ENCODE data around the gene STK25. TPM values are rescaled to one million over a fixed set of nuclear protein-coding genes. Genes with fewer than 3 reads are reported as not detected.

The STK25 gene
- total RNA-seq, 2 experiments from 2014 or later, result 156 to 162 TPM

DNA sequence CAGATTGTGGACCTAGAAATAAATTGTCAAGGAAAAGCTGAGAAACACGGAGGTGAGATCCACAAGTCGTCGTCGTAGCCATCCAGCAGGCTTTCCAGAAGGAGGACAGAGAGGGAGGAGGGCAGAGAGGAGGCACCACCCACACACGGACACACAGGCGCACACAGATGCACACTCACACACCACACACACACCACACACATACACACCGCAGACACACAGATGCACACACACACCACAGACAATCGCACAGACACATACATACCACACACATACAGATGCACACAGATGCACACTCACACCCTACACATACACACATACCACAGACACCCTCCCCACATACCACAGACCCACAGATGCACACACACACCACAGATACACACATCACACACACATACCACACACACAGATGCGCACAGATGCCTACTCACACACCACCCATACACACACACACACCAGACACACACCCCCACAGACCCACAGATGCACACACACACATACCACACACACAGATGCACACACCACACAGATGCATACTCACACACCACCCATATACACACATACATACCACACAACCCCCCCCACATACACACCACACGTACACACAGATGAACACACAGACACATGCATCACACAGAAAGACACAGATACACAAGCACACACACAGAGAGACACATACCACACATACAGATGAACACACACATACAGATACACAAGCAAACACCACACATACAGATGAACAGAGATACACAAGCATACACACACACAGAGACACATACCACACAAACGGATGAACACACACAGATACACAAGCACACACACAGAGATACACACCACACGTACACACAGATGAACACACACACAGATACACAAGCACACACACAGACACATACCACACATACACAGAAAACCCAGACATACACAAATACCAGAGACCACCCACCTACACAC, 37.4 kb upstream of the STK25 start:
- no peaks in the 10 kb centered on the region for H3K36me3 Mint-ChIP-seq
- H3K27ac Mint-ChIP-seq, result no peak overlapping the region
- no peak for ATAC-seq (ENCODE audit: low read depth)
- POLR2A ChIA-PET, result no interaction called here
- no peak overlapping the region for H3K4me3 Mint-ChIP-seq
- no peaks in the 10 kb centered on the region for H3K4me1 Mint-ChIP-seq
- H3K27me3 Mint-ChIP-seq, result peaks cover 6% of the 10 kb centered on the region
- no peak for DNase-seq
- no peaks in the 10 kb centered on the region for H3K9me3 Mint-ChIP-seq

DNA sequence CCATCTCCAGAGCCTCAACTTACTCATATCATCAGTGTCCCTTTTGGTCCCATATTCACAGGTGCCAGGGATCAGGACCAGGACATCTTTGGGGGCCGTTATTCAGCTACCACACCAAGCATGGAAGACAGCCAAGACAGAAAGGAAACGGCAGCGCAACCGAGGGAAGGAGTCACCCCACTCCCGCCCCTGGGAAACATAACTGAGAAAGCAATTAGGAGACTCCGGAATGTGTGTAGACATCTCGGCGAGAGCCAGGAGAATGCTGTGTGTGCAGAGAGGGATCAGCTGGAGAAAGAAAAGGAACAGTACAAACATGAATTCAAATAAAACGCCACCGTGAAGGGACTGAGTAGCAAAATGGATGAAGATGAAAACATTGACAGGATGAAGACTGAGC, 36.7 kb upstream of the STK25 start:
- H3K4me3 Mint-ChIP-seq, result no peak overlapping the region
- DNase-seq, result no peak
- H3K27me3 Mint-ChIP-seq, result peaks cover 8% of the 10 kb centered on the region
- H3K27ac Mint-ChIP-seq, result no peak overlapping the region
- H3K9me3 Mint-ChIP-seq, result no peaks in the 10 kb centered on the region
- H3K4me1 Mint-ChIP-seq, result peaks cover 2% of the 10 kb centered on the region
- no peaks in the 10 kb centered on the region for H3K36me3 Mint-ChIP-seq
- no peak for ATAC-seq (ENCODE audit: low read depth)
- POLR2A ChIA-PET, result no interaction called here

DNA sequence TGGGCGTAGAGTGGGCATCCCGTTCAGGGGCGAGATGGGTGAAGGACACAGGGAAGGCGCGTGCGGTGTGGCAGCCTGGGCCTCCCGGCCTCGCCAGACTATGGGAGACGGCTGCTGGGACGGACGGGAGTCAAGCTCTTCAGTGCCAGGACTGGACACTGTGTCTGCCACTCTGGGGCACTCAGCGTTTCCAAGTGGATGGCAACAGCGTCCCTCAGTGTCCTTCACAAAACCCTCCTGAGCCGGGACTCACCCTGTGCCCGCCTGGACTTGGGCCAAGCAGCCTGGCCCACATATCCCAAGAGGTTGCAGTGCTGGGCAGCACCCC, 33.9 kb upstream of the STK25 start:
- Mint-ChIP-seq H3K9me3 (no peaks in the 10 kb centered on the region), H3K27ac (no peak overlapping the region), H3K4me1 (peaks cover 2% of the 10 kb centered on the region), H3K27me3 (peaks cover 13% of the 10 kb centered on the region), H3K4me3 (no peak overlapping the region), H3K36me3 (no peaks in the 10 kb centered on the region)
- DNase-seq, result no peak
- POLR2A ChIA-PET, result no interaction called here
- ATAC-seq (ENCODE audit: low read depth), result no peak

DNA sequence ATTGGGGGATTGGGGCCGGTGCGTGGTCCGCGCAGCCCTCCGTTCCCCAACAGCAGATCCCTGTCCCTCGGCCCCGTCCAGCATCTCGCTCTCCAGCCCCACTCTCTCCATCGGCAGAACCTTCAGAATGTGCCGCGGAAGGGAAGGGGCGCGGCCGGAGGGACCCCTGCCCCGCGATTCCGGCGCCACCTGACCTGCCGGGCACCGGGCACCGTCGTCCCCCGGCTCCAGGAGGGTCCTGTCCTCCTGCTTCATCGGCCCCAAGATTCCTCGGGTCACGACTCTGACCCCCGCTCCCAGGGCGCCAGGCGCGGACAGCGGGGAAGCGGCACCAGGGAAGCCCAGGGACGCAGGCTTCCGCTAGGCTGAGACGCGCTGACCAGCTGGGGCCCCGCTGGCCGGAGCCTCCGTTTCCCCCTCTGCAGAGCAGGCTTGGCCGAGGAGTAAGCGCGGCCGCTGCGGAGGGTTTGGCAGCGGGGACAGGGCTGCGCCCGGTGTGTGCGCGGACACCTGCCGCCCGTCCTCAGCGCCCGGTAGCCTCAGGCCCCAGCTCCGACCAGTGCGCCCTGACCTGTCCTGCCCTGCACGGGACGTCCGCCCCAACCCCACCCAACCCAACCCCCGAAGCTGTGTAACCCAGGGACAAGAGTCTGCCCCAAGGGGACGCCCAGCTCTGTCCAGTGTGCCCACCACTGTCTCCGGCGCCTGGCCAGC, 33.3 kb upstream of the STK25 start:
- no peaks in the 10 kb centered on the region for H3K36me3 Mint-ChIP-seq
- no peaks in the 10 kb centered on the region for H3K9me3 Mint-ChIP-seq
- no peak overlapping the region for H3K27ac Mint-ChIP-seq
- H3K4me1 Mint-ChIP-seq, result peaks cover 2% of the 10 kb centered on the region
- H3K27me3 Mint-ChIP-seq, result peaks cover 13% of the 10 kb centered on the region
- DNase-seq (no peak), ATAC-seq (ENCODE audit: low read depth) (no peak)
- POLR2A ChIA-PET, result no interaction called here
- H3K4me3 Mint-ChIP-seq, result no peak overlapping the region

DNA sequence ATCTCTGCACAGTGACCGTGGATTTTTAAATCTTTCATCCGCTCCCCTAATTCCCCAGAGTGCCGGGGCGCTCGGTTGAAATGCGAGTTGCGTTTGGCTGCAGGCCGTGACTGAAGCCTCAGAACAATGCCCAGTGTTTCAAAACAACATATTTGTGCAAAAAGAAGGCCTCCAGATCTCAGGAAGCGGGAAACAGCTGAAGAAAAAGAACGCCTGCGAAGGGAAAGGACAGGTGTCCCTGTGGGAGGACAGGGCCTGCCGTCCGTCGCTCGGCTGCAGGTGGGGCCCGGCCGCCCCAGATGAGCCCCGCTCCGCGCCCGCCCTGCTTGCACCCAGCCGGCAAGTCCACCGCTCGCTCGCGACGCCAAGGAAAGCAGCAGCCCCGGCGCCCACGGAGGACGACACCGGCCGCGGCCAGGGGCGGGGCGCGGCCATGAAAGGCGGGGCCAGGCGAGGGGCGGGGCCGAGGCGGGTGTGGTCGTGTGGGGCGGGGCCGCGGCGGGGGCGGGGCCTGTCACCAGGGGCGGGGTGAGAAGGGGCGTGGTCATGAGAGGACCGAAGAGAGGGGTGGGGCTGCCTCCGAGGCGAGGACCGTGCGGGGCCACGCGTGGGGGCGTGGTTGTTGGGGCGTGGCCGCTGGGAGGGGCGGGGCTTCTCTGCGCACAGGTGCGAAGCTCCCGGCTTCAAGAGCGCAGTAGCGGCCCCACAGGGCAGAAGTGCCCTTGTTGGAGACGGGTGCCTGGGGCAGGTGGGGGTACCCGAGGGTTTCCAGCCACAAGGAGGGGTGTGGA, 32.6 kb upstream of the STK25 start:
- ATAC-seq (ENCODE audit: low read depth) (peak; percentile 68), DNase-seq (peak; percentile 80)
- Mint-ChIP-seq H3K36me3 (no peaks in the 10 kb centered on the region), H3K27me3 (peaks cover 14% of the 10 kb centered on the region), H3K9me3 (no peaks in the 10 kb centered on the region), H3K4me3 (peak overlapping the region; percentile 52), H3K27ac (no peak overlapping the region), H3K4me1 (peaks cover 2% of the 10 kb centered on the region)
- POLR2A ChIA-PET, result no interaction called here

DNA sequence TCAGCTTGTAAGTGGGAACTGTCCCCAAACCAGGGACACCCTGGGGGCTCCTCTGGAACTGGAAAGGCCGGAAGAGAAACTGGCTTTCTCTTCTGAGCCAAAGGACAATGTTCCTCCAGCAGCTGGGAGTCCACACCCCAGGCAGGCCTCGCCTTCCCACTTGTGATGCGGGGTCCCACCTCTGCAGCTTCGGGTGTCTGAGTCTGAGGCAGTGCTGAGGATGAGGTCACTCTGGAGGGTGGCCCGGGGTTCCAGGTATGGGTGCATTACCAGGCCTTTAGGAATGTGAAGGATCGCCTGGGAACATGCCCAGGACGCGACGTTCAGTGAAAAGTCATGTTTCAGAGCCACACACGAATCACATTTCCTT, 32.0 kb upstream of the STK25 start:
- H3K36me3 Mint-ChIP-seq, result no peaks in the 10 kb centered on the region
- H3K27me3 Mint-ChIP-seq, result peaks cover 16% of the 10 kb centered on the region
- ATAC-seq (ENCODE audit: low read depth) (no peak), DNase-seq (no peak)
- H3K9me3 Mint-ChIP-seq, result no peaks in the 10 kb centered on the region
- no peak overlapping the region for H3K27ac Mint-ChIP-seq
- H3K4me1 Mint-ChIP-seq, result peaks cover 2% of the 10 kb centered on the region
- peak overlapping the region; percentile 52 for H3K4me3 Mint-ChIP-seq
- POLR2A ChIA-PET, result no interaction called here

DNA sequence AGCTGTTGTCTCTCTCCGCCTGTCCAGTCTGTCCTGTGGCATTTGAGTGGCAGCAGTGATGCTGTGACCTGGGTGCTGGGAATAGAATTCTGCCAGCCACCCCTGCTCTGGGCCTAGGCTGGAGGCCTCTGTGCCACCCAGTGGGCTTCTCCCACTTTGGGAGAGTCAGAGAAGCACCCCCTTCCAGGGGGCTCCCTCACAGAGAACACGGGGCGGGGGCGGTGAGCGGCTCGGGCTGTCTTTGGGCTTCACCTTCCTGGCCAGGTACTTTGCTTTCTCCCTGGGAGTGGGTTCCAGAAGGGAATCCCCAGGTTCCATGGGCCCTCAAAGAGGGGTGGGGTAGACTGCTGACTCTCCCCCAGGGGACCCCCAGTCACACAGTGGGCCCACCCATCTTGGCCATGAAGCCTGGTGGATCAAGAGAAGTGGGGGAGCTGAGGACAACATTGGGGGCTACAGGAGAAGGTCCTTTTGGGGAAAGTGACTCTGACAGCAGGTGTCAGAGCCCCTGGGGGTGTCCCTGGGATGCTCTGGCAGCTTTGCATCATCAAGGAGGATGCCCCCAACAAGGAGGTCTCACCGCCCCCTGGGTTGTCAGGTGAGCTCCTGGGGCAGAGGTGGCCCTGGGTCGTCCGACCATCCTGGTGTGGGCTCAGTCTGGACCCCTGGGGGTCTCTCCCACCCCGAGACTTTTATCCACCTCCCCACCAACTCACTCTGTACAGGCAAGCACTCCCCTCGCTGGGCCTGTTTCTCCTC, 31.4 kb upstream of the STK25 start:
- no peaks in the 10 kb centered on the region for H3K9me3 Mint-ChIP-seq
- peaks cover 2% of the 10 kb centered on the region for H3K4me1 Mint-ChIP-seq
- DNase-seq (no peak), ATAC-seq (ENCODE audit: low read depth) (no peak)
- H3K27me3 Mint-ChIP-seq, result peaks cover 16% of the 10 kb centered on the region
- no peak overlapping the region for H3K27ac Mint-ChIP-seq
- no peaks in the 10 kb centered on the region for H3K36me3 Mint-ChIP-seq
- POLR2A ChIA-PET, result no interaction called here
- H3K4me3 Mint-ChIP-seq, result no peak overlapping the region

DNA sequence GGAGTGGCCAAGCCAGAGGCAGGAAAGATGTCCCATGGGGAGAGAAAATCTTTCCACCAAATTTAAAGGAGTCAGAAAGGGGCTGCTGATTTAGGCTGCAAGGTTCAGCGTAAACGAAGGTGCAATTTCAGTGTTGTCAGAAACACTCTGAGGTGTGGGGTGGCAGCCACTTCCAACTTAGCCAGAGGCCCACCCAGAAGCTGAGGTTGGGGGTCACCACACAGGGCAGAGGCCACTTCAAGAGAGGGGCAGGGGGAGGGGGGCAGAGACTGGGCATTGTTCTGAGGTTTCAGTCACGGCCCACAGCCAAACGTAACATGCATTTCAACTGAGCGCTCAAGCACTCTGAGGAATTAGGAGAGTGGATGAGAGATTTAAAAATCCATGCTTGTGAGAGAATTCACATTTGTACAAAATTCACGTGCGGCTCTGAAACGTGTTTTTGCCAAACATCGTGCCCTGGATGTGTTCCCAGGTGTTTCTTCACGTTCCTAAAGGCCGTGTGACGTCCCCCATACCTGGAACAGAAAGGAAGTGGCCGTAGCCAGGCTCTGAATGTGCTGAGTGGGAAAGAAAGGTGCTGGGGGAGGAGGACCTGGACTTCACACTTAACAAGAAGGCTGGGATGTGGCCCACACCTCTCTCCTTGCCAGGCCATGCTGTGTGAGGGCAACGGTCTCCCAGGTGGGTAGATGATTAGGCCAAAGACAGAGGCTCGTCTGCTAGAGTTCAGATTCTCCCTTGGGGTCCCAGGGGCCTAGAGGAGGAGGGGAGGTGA, 30.6 kb upstream of the STK25 start:
- H3K27ac Mint-ChIP-seq, result no peak overlapping the region
- DNase-seq (no peak), ATAC-seq (ENCODE audit: low read depth) (no peak)
- peaks cover 14% of the 10 kb centered on the region for H3K27me3 Mint-ChIP-seq
- H3K36me3 Mint-ChIP-seq, result no peaks in the 10 kb centered on the region
- no peaks in the 10 kb centered on the region for H3K9me3 Mint-ChIP-seq
- H3K4me1 Mint-ChIP-seq, result peaks cover 2% of the 10 kb centered on the region
- POLR2A ChIA-PET, result no interaction called here
- H3K4me3 Mint-ChIP-seq, result no peak overlapping the region

DNA sequence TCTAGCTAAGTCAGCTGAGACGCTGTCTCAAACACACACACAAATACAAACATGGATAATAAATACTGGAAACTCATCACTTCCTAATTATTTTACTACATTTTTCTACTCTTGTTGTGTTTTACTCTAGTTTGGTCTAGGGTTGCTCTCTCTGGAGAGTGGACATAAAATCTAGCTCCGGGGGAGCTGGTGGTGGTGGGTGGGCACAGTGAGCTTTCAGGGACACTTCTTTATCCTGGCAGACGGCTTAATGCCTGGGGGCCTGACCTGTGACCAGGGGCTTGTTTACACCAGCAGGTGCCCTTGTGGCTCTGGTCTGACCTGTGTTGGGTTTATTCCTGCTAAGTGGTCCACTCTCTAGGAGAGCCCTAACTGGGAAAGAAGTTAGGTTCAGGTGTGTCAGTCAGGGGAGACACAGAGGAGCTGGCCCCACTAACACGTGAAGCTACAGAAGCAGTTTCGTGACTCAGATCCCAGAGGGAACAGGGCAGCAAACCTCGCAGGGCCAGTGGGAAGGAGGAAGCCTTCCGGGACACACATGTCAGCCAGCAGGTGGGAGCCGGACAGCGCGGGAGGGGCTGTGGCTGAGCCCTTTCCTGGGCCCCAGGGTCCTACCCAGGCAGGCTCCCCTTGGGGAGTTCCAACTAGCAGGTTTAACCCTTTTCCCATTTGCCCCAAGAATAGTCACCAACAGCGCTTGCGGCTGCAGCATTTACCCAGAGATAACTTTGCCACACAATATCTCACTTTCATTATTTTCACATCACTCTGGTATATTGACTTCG, 27.7 kb upstream of the STK25 start:
- no peak for ATAC-seq (ENCODE audit: low read depth)
- Mint-ChIP-seq H3K4me1 (peaks cover 2% of the 10 kb centered on the region), H3K36me3 (no peaks in the 10 kb centered on the region), H3K27me3 (peaks cover 10% of the 10 kb centered on the region), H3K4me3 (no peak overlapping the region), H3K27ac (no peak overlapping the region), H3K9me3 (no peaks in the 10 kb centered on the region)
- no peak for DNase-seq
- POLR2A ChIA-PET, result no interaction called here

DNA sequence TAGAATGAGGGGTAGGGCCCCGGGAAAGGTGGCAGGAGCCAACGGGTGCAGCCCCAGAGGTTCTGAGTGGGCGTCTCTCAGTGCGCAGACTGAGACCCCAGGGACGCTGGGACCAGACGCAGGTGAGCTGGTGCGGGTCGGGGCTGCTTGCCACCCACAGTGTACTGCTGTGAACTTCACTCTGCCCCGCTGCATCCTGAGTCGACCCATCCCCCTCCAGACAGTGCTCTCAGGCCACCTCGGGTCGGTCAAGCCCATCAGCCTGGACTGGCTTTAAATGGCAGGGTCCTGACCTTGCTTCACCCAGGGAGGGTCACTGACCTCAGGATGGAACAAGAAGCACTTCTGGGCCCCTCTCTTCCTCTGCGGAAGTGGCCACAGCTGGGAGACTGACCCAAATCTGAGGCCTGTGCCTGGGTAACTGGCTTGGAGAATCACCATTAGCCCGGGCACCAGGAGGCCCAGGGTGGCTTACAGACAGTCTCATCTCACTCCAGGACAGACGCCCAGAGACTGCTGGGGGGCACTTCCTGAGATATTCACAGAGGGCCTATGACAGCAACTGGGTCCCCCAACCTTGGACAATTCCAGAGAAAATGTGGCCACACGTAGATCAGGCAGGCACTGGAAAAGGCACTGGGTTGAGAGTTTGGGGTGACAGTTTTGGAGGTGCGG, 26.5 kb upstream of the STK25 start:
- H3K4me1 Mint-ChIP-seq, result no peaks in the 10 kb centered on the region
- H3K27me3 Mint-ChIP-seq, result peaks cover 7% of the 10 kb centered on the region
- no peak overlapping the region for H3K27ac Mint-ChIP-seq
- H3K4me3 Mint-ChIP-seq, result no peak overlapping the region
- no peaks in the 10 kb centered on the region for H3K9me3 Mint-ChIP-seq
- DNase-seq, result no peak
- POLR2A ChIA-PET, result no interaction called here
- H3K36me3 Mint-ChIP-seq, result no peaks in the 10 kb centered on the region
- ATAC-seq (ENCODE audit: low read depth), result no peak

DNA sequence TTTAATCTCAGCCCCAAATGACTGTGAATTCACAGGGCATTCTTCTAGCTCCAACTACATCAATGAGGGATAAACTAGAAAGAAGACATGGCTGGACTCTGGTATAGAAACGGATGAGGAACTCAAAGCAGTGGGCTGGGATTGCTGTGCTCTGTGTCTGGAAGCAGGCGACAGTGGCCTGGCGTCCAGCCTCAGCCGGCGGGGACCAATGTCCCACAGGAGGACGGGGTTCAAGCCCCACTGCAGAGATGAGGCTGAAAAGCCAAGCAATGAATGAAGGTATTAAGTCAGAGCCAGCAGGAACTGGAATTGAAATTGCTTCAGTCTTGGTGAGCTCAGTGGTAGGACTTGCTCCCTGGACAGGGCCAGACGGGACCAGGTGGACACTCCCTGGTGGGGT, 25.9 kb upstream of the STK25 start:
- no peaks in the 10 kb centered on the region for H3K4me1 Mint-ChIP-seq
- H3K9me3 Mint-ChIP-seq, result no peaks in the 10 kb centered on the region
- no peak overlapping the region for H3K4me3 Mint-ChIP-seq
- H3K27me3 Mint-ChIP-seq, result peaks cover 7% of the 10 kb centered on the region
- H3K36me3 Mint-ChIP-seq, result no peaks in the 10 kb centered on the region
- no peak overlapping the region for H3K27ac Mint-ChIP-seq
- POLR2A ChIA-PET, result no interaction called here
- ATAC-seq (ENCODE audit: low read depth) (no peak), DNase-seq (no peak)

All from activated naive CD8-positive, alpha-beta T cell treated with anti-CD3 and anti-CD28 coated beads, Interleukin-2, amount 10 ng/mL, durations not matched to agents 7 days and 5 days (primary cell).